ENCODE results near the gene IDE.

Gene IDE

GRCh38 chr10:92544296-92544695 lies 29.6 kb downstream of the IDE start:
- H3K27ac ChIP-seq, result no peak overlapping the region
- DNase-seq (ENCODE audit: low spot score), result no peak
- H3K4me3 ChIP-seq, result no peak overlapping the region
- no peak for TF ChIP-seq CTCF (IDR thresholded peaks at IDR 0.05)

GRCh38 chr10:92542458-92542857 lies 31.4 kb downstream of the IDE start:
- Histone ChIP-seq H3K4me3 (no peak overlapping the region), H3K27ac (no peak overlapping the region)
- no peak for DNase-seq (ENCODE audit: low spot score)
- no peak for TF ChIP-seq CTCF (IDR thresholded peaks at IDR 0.05)

- no peak for TF ChIP-seq CTCF (IDR thresholded peaks at IDR 0.05)
- DNase-seq (ENCODE audit: low spot score), result no peak
- no peak overlapping the region for H3K27ac ChIP-seq
- no peak overlapping the region for H3K4me3 ChIP-seq
Measured at GRCh38 chr10:92541583-92541982, 32.3 kb downstream of the IDE start.

GRCh38 chr10:92538231-92538958 lies 35.5 kb downstream of the IDE start:
- H3K4me3 ChIP-seq, result no peak overlapping the region
- DNase-seq (ENCODE audit: low spot score), result no peak
- no peak overlapping the region for H3K27ac ChIP-seq
- TF ChIP-seq CTCF (IDR thresholded peaks at IDR 0.05), result no peak

- DNase-seq (ENCODE audit: low spot score), result no peak
- TF ChIP-seq CTCF (IDR thresholded peaks at IDR 0.05), result no peak
- Histone ChIP-seq H3K4me3 (no peak overlapping the region), H3K27ac (no peak overlapping the region)
Measured at GRCh38 chr10:92530891-92531535, 42.9 kb downstream of the IDE start.

GRCh38 chr10:92530421-92530820 lies 43.5 kb downstream of the IDE start:
- TF ChIP-seq CTCF (IDR thresholded peaks at IDR 0.05), result no peak
- no peak overlapping the region for H3K4me3 ChIP-seq
- H3K27ac ChIP-seq, result no peak overlapping the region
- no peak for DNase-seq (ENCODE audit: low spot score)

GRCh38 chr10:92527716-92528115 lies 46.2 kb downstream of the IDE start:
- Histone ChIP-seq H3K27ac (no peak overlapping the region), H3K4me3 (no peak overlapping the region)
- TF ChIP-seq CTCF (IDR thresholded peaks at IDR 0.05), result no peak
- no peak for DNase-seq (ENCODE audit: low spot score)

Data from coronary artery (tissue), 2 donors.